ENCODE data around the gene CELF1. TPM values are rescaled to one million over a fixed set of nuclear protein-coding genes. Genes with fewer than 3 reads are reported as not detected.
"Not testable (repeated sequence)": the region's sequence is repeated elsewhere in the genome, so short reads cannot be mapped to it uniquely, and the experiment has no call there.

CELF1 gene
- polyA plus RNA-seq, 3 donors: 15.2 to 32.3 (median 29.1) TPM

DNA sequence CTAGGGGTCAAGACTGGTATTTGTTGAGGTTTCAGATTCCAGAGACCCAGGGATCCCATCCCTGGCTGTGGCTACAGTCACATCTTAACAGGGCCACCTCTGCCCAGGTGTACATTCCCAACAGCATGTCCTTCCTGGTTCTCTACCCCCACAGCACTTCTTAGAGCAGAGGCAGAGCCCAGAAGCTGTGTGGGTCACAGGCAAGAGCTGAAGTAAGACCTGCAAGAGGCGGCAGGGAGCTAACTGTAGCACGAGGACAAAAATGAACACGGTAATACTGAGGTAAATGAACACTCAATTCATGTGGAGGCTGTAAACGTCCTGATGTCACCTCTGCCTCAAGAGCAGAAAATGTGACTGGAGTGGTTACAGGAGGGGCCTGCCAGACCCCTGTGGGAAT, 82.3 kb downstream of the CELF1 start:
- whole genome bisulfite sequencing, 3 donors: 68 to 89% (median 80%) methylated on average over 4 of the region's 4 CpGs
- H3K27ac ChIP-seq (ENCODE audit: low read depth, low read length): no peak overlapping the region

DNA sequence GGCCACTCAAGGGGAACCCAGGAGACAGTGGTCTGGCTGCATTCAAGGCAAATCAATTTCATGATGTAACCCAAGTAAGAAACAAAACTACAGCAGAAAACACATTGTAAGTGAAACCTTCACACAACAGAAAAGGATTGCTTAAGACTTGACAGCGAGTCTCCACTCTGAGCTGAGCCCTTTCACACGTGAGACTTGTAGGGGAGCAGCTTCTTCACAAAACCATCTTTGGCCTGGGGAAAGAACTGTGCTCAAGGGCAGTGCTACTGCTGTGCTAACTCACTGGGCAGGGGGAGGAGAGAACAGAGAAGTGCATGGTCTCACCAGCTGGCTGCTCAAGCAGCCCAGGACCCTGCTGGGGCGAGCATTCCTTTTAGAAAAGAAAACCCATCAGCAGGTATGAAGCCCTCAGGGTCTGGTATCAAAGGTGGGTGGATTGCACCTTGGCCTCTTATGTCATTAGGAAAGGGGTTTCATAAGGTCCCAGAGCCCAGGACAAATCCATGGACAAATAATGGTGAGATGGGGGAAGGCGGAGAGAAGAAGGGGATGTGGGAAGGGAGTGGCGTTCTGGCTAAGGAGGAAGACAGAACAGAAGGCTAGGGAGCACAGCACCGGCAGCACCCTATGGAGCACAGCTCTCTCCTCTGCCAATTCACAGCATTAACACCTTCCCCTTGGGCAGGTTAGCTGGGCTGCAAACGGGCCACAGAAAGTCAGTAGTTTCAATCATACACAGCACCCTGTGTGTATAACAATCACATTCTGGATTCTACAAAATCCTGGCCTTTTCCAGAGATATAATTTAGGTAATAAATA, 83.4 kb downstream of the CELF1 start:
- H3K27ac ChIP-seq (ENCODE audit: low read depth, low read length): no peak overlapping the region
- WGBS, 3 donors: 78 to 92% (median 85%) methylated on average over 7 of the region's 7 CpGs

DNA sequence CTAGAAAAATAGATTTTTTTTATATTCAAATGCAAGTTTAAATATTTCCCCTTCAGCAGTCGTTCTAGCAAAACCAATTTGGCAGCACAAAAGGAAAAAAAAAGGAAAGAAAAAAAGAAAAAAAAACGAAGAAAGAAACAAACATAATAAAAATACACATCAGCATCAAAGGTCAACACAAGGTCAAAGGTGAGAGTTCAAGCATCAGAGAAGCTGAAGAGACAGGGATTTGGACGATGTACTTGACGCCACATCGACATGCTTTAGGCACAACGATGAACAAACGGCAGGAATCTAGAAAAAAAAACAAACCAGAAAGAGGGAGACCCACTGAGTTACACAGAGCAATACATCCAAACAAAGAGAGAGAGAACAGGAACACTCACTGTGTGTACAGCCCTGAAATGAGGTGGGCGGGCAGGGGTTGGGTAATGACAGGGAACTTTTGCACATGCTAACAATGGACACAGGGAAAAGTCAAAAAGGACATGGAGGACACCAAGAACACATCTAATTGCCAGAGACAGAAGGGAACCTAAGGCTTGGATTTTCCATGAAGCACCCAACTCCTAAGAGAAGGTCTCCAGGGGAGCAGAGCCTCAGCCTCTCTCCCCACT, 84.2 kb downstream of the CELF1 start:
- 66 to 73% (median 66%) methylated on average over 8 of the region's 8 CpGs for WGBS, 3 donors
- no peak overlapping the region for H3K27ac ChIP-seq (ENCODE audit: low read depth, low read length)

DNA sequence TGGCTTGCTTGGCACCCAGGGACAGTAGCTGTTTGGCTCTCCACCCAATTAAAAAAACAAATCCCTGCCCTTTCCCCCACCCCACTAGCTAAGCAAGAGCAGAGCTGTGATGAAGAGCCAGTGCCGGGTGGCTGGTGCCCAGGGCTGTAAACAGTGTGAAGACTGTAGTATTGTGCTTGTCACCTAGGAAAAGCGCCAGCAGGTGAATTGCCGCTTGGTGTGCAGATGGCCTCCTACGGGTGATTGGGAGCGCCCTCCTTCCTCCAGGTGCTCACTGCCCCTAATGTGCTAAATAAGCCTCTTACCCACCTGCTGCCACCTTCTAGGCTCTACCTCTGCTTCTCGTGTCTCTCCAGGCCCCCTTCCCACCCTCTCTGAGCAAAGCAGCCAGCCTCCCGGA, 85.6 kb downstream of the CELF1 start:
- 72 to 85% (median 73%) methylated on average over 7 of the region's 7 CpGs for WGBS, 3 donors
- H3K27ac ChIP-seq (ENCODE audit: low read depth, low read length): no peak overlapping the region

DNA sequence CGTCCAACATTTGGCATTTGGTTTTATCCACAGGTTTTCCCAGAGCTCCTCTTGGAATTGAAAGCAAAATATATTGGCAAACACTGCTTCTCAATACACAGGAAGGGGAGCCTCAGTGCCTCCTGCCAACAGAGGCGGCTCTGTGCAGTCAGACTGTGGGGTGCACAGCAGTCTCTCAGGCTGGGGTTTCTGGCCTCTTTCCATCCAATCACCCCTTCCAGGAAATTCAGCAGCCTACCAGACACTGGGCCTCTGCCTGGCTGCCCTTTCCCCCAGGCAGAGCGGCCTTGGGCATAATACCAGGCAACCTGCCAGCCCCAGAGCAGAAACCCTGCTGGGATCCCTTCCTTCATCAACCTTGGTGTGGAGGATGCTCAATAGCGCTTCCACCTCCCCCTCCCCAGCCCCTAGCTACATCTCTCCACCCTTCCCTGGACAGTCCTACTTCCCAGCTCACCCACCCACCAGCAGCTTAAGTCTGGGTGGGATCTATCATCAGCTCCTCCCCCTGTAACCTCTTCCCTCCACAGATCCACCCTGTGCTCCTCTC, 86.2 kb downstream of the CELF1 start:
- WGBS, 3 donors: 14 to 53% (median 33%) methylated on average over 4 of the region's 4 CpGs
- H3K27ac ChIP-seq (ENCODE audit: low read depth, low read length): no peak overlapping the region

DNA sequence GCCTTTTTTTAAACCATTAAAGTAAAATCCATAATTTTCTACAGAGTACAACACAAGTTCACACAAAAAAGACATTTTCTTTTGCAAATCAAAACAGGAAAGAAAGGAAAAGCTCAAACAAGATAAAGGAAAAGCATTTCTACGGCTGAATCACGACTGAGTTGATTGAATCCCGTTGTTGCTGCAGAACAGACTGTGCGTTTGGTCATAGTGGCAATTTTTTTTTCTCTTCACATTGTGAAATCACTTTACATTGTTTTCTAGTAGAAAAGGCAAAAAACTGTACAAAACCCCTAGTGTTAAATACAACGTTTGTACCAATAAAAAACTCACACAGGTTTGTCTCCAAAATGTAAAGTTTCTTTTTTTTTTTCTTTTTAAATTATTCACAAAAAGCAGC, 86.7 kb downstream of the CELF1 start:
- H3K27ac ChIP-seq (ENCODE audit: low read depth, low read length): no peak overlapping the region
- 19 to 42% (median 35%) methylated on average over 5 of the region's 5 CpGs for WGBS, 3 donors

DNA sequence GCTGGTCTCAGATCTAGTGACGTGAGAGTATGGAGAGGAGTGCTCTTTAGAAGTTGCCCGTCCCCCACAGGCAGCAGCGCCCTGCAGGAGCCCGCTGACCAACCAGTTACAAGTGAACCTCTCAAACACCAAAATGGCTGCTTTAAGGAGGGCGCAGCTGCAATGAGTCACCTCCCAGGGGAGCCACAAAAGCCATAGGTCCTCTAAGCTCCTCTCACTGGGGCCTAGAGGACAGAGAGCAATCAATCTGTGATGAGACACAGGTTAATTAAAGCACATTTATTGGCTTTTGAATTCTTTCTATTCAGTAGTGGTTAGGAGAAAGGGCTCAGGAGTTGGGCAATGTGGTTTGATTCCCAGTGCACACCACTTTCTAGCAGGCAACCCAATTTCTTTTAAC, 88.4 kb downstream of the CELF1 start:
- WGBS, 3 donors: 93 to 97% (median 93%) methylated on average over 5 of the region's 5 CpGs
- no peak overlapping the region for H3K27ac ChIP-seq (ENCODE audit: low read depth, low read length)

DNA sequence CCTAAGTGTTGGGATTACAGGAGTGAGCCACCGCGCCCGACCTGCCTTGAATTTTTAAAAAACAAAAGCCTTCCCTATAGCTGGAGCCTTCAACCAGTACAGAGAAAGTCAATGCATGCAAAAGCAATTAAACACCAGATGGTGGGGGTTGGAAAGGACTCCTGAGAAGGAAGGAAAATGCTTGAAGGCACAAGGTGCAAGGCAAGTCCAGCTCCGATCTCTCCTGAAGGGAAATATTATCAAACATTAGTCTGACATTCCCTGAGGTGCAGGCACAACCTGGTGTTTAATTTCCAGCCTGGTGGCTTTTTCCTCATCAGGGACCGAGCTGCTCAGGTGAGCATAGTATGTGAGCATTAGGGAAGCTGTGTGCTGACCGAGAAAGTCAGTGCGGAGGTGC, 91.1 kb downstream of the CELF1 start:
- WGBS, 3 donors: 96 to 98% (median 97%) methylated on average over 7 of the region's 7 CpGs
- no peak overlapping the region for H3K27ac ChIP-seq (ENCODE audit: low read depth, low read length)

DNA sequence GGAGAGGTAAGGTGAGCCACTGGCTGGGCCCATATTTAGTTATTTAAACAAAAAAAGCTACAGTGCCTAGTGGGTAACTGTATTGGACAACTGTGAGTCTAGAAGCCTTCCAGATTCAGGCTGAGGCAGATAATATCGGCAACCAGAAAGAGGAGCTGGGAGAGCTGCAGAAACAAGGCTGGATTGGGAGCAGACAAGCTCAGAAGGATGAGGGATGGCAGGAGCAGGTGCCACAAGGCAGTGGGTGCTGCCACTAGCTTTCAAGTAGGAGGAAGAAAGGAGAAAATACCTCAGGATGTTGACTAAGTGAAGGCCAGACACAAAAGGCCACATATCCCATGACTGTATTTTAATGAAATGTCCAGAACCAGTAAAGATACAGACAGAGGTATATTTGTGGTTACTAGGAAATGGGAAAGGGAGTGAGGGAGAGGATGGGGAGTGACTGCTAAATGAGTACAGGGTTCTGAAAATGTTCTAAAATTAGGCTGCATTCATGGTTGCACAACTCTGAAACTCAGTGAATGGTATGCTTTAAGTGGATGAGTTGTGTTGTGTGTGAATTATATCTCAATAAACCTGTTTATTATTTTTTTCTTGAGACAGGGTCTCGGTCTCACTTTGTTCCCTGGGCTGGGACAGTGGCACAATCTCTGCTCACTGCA, 92.2 kb downstream of the CELF1 start:
- no peak overlapping the region for H3K27ac ChIP-seq (ENCODE audit: low read depth, low read length)
- 96 to 98% (median 97%) methylated on average over 2 of the region's 2 CpGs for WGBS, 3 donors

DNA sequence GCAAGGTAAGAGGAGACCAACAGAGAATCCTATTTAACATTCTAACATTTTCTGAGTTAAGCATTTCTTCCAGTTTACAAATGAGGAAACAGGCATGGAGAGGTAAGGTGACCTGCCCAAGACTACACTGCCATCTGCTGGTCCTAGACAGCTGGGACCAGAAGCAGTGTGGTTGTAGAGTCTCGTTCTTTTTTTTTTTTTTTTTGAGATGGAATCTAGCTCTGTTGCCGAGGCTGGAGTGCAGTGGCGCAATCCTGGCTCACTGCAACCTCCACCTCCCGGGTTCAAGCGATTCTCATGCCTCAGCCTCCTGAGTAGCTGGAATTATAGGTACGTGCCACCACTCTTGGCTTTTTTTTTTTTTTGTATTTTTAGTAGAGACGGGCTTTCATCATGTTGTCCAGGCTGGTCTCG, 98.7 kb downstream of the CELF1 start:
- H3K27ac ChIP-seq (ENCODE audit: low read depth, low read length): not testable (repeated sequence)
- 22 to 25% (median 23%) methylated on average over 8 of the region's 8 CpGs for WGBS, 3 donors

DNA sequence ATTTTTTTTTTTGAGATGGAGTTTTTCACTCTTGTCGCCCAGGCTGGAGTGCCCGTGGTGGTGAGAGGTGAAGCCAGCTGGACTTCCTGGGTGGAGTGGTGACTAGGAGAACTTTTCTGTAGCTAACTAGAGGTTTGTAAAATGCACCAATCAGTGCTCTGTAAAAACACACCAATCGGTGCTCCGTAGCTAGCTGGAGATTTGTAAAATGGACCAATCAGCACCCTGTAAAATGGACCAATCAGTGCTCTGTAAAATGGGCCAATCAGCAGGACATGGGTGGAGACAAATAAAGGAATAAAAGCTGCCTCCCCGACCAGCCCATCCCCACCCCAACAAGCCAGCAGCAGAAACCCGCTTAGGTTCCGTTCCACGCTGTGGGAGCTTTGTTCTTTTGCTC, 99.6 kb downstream of the CELF1 start:
- 90 to 94% (median 94%) methylated on average over 8 of the region's 8 CpGs for WGBS, 3 donors
- H3K27ac ChIP-seq (ENCODE audit: low read depth, low read length): no peak overlapping the region

DNA sequence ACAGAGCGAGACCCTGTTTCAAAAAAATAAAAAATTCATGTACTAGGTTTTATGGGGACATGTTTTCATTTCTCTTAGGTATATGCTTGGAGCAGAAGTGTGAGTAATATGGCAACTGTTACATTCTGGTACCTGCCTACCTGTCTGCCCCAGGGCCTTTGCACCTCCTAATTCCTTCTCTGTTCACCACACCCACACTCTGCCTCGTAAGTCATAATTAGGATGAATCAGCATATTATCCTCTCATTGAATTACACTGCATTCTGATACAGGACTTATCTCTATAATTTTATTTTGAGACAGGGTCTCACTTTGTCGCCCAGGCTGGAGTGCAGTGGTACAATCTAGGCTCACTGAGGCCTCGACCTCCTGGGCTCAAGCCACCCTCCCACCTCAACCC, 100.9 kb downstream of the CELF1 start:
- no peak overlapping the region for H3K27ac ChIP-seq (ENCODE audit: low read depth, low read length)
- 90 to 96% (median 93%) methylated on average over 4 of the region's 4 CpGs for WGBS, 3 donors

DNA sequence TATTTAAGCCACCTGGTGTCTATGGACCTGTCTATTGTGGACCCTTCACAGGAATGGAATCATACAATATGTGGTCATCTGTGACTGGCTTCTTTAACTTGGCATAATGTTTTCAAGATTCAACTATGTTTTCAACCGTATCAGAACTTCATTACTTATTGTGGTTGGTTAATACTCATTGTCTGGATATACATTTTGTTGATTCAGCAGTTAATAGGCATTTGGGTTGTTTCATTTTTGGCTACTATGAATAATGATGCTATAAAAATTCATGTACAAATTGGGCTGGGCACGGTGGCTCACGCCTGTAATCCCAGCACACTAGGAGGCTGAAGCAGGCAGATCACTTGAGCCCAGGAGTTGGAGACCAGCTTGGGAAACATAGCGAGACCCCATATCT, 101.5 kb downstream of the CELF1 start:
- WGBS, 3 donors: 81 to 89% (median 84%) methylated on average over 4 of the region's 4 CpGs
- H3K27ac ChIP-seq (ENCODE audit: low read depth, low read length): no peak overlapping the region

DNA sequence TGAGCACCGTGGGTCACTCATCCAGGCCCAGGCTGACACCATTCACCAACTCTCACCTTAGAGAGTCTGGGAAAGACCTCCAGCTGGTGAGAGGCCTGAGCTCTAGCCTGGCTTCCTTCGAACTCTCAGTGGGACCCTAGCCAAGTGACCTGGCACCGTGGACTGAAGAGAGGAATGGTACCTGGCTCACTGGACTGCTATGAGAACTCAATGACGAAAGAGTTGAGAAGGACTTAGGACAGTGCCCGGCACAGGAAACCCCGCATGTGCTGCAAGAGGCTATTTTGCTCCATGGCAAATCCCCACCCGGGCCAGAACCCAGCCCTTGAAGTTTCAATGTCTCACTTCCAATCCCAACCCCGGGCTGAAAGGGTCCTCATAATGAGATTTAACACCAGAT, 103.4 kb downstream of the CELF1 start:
- no peak overlapping the region for H3K27ac ChIP-seq (ENCODE audit: low read depth, low read length)
- WGBS, 3 donors: 73 to 81% (median 74%) methylated on average over 8 of the region's 8 CpGs

DNA sequence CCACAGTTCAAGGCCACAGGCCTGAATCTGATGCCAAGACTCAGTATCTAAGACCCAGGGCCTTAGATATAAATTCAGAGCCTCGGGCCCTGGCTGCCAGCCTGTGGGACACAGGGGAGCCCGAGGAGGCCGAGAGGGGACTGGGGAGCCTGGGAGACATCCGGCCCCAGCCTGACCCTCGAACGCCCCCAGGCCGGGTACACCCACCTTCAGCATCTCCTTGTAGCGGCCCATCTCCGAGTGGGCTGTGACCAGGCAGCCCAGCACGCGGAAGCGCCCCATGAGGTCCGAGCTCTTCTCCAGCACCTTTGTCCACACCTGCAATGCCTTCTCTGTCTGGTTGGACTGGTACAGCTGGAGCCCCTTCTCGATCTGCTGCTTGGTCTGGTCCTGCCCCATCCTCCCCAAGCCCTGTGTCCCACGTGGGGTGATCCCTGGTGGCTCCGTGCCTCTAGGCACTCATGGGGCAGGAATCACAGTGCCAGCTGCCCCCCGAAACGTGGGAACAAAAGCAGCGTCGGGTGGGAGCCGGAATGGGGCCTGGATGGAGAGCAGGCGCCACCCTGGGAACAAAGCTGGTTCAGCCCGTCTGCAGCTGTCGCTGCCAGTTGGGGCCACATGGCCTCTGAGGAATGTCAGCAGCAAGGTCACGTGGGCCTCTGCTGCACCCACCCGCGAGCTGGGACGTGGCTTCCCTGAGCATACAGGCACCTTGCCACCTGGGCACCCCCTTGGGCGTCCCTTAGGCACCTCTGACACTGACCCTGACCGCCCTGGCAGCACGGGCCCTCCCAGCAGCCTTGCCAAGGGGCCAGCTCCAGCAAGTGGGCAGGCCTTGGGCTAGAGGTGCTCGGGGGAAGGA, 104.1 kb downstream of the CELF1 start, which contains the start of gene RAPSN:
TSS of gene RAPSN (minus strand) at position 571 of the 862 bp plus-strand sequence. CDS start at position 399, 172 bp downstream.
- 71 to 89% (median 89%) methylated on average over 29 to 32 of the region's 32 CpGs for WGBS, 3 donors
- H3K27ac ChIP-seq (ENCODE audit: low read depth, low read length): no peak within 1 kb of the TSS

DNA sequence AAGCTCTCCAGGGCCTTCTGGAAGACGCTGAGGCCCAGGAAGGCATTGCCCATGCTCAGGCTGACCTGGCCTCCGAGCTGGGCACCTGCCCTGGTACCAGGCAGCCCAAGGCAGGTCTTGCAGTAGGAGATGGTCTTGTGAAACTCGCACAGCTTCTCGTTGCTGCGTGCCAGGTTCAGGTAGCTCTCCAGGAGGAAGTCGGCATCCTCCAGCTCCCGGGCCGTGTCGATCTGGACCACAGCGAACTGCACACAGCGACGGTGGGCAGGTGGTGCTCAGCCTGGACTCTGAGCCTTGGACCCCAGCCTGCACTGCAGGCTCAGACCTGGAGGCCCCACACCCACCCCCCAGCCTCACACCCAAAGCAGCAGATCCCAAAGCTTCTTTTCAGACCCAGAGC, 105.0 kb downstream of the CELF1 start:
- no peak overlapping the region for H3K27ac ChIP-seq (ENCODE audit: low read depth, low read length)
- 87 to 90% (median 89%) methylated on average over 12 of the region's 12 CpGs for WGBS, 3 donors

DNA sequence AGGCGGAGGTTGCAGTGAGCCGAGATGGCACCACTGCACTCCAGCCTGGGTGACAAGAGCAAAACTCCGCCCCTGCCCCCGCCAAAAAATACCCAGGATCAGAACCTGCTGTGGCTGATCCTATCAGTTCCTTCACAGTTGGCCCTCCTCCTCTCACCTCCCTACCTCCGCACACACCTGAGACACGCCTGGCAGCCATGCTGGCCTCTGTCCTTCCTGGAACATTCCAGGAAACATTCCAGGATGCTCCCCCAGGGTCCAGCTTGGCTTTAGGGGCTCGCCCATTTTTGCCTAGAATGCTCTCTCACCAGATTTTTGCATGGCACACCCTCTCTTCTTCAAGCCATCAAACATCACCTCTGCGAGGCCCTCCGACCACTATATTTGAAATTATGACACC, 106.1 kb downstream of the CELF1 start:
- WGBS, 3 donors: 88 to 92% (median 89%) methylated on average over 9 of the region's 9 CpGs
- no peak overlapping the region for H3K27ac ChIP-seq (ENCODE audit: low read depth, low read length)

DNA sequence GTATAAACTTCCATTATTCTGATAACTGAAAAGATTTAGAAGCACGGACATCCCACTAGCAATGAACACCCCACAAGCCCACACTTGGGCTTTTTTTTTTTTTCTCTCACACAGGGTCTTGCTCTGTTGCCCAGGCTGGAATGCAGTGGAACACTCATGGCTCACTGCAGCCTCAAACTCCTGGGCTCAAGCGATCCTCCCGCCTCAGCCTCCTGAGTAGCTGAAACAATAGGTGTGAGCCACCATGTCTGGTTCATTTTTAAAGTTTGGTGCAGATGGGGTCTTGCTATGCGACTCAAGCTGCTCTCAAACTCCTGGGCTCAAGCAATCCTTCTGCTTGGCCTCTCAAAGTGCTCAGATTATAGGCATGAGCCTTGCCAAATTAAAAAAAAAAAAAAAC, 107.1 kb downstream of the CELF1 start:
- 93 to 95% (median 93%) methylated on average over 4 of the region's 4 CpGs for WGBS, 3 donors

More for the DNA sequence above, 107.1 kb downstream of the CELF1 start:
- no peak overlapping the region for H3K27ac ChIP-seq (ENCODE audit: low read depth, low read length)
